ENCODE data around the gene RNASEH2C.
"Not testable (repeated sequence)": the region's sequence is repeated elsewhere in the genome, so short reads cannot be mapped to it uniquely, and the experiment has no call there.

RNASEH2C gene

GRCh38 chr11:65720211-65720934 is at the start of gene RNASEH2C:
TSS of gene RNASEH2C (minus strand) at chr11:65720798. CDS start at chr11:65720758, 40 bp downstream.
- peak; percentile 66 to 82 (median 67) for DNase-seq (ENCODE audit: low read depth in 2 of 3, low spot score in 1 of 3)

DNA sequence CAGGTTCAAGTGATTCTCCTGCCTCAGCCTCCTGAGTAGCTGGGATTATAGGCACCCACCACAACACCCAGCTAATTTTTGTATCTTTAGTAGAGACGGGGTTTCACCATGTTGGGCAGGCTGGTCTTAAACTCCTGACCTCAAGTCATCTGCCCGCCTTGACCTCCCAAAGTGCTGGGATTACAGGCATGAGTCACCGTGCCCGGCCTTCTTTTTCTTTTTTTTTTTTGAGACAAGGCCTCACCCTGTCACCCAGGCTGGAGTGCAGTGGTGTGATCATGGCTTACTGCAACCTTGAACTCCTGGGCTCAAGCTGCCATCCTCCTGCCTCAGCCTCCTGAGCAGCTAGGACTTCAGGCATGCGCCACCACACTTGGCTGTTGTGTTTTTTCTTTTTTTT is 47.2 kb upstream of the RNASEH2C start:
- not testable (repeated sequence) for DNase-seq (ENCODE audit: low read depth in 2 of 3, low spot score in 1 of 3)

GRCh38 chr11:65767406-65767805 is 46.8 kb upstream of the RNASEH2C start:
- DNase-seq (ENCODE audit: low read depth in 2 of 3, low spot score in 1 of 3): no peak

- no peak for DNase-seq (ENCODE audit: low read depth in 2 of 3, low spot score in 1 of 3)
Observed at GRCh38 chr11:65766535-65766934, 45.9 kb upstream of the RNASEH2C start.

- DNase-seq (ENCODE audit: low read depth in 2 of 3, low spot score in 1 of 3): no peak
Observed at GRCh38 chr11:65764434-65764833, 43.8 kb upstream of the RNASEH2C start.

- not testable (repeated sequence) for DNase-seq (ENCODE audit: low read depth in 2 of 3, low spot score in 1 of 3)
Observed at GRCh38 chr11:65762816-65763215, 42.2 kb upstream of the RNASEH2C start.

- not testable (repeated sequence) for DNase-seq (ENCODE audit: low read depth in 2 of 3, low spot score in 1 of 3)
Observed at GRCh38 chr11:65762169-65762568, 41.6 kb upstream of the RNASEH2C start.

GRCh38 chr11:65745049-65745448 is 24.5 kb upstream of the RNASEH2C start:
- no peak for DNase-seq (ENCODE audit: low read depth in 2 of 3, low spot score in 1 of 3)

DNA sequence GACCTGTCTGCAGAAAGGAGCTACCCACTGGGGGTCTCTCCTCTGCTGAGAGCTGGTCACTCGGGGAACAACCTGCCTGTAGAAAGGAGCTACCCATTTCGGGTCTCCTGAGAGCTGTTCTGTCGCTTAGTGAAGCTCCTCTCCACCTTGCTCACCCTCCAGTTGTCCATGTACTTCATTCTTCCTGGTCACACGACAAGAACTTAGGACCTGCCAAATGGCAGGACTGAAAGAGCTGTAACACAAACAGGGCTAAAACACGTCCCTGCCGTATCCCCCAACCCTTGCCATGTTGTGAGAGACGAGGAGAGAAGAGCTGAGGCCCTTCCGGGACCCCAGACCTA is 24.1 kb upstream of the RNASEH2C start:
- DNase-seq (ENCODE audit: low read depth in 2 of 3, low spot score in 1 of 3): no peak

DNA sequence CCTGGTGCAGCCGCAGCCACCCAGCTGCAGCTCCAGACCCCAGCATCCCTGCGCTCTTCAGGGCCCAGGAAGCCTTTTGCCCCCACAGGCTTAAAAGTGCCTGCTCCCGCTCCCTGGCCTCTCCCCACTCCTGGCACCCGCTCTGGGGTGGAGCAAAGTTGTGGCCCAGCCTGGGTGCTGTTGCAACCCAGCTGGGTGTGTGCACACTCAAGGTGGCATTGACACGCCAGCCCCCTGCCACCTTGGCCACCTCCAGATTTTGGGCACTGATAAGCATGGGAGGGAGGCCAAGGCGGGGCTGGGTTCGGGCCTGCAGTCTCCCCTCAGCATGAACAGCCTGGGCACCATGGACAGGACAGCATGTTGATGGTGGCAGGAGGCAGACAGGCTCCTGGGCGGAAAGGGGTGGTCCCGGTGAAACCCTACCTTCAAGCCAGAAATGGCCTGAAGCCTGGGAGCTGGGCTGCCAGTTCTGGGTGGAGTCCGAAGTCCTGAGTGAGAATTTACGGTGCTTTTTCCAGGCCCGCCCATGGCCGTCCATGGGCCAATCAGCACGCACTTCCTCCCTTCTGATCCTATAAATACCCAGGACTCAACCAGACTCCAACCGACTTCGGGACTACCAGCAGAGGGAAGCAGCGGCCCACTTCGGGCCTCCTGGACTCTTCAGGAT is 23.6 kb upstream of the RNASEH2C start:
- DNase-seq (ENCODE audit: low read depth in 2 of 3, low spot score in 1 of 3): peak in 1 of 3 donors; percentile 3

DNA sequence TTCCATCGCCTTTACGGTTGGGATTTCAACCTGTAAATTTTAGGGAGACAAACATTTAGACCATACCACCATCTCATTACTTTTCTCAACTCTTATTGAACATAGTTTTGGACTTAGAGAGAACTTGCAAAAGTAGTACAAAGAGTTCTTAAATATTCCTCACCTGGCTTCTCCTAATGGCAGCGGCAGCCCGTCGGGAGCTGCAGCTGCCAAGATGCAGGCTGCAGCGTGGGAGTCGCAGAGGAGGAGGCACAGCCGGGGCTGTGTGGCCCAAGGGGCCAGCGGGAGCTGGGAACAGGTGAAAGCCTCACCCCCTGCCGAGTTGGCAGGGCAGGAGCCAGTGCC is 23.1 kb upstream of the RNASEH2C start:
- no peak for DNase-seq (ENCODE audit: low read depth in 2 of 3, low spot score in 1 of 3)

- no peak for DNase-seq (ENCODE audit: low read depth in 2 of 3, low spot score in 1 of 3)
Observed at GRCh38 chr11:65742353-65742752, 21.8 kb upstream of the RNASEH2C start.

- DNase-seq (ENCODE audit: low read depth in 2 of 3, low spot score in 1 of 3): no peak
Observed at GRCh38 chr11:65741185-65741584, 20.6 kb upstream of the RNASEH2C start.

DNA sequence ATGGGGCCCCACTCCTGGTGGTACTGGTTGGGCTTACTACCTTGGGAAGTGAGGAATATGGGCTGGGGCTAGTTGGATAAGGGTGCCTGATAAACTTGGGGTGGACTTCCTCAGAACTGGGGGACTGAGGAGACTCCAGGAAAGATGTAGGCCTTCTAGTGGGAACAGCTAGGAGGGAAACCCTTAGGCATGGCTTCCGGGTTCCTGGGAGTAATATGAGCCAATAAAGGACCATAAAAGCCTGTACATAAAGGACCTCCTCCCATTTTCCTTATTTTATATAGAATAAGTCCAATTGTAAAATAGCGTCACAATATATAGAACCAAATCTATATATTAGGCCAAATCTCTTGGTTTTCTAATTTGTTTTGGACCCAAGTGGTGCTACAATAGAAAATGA is 18.4 kb upstream of the RNASEH2C start:
- no peak for DNase-seq (ENCODE audit: low read depth in 2 of 3, low spot score in 1 of 3)

DNA sequence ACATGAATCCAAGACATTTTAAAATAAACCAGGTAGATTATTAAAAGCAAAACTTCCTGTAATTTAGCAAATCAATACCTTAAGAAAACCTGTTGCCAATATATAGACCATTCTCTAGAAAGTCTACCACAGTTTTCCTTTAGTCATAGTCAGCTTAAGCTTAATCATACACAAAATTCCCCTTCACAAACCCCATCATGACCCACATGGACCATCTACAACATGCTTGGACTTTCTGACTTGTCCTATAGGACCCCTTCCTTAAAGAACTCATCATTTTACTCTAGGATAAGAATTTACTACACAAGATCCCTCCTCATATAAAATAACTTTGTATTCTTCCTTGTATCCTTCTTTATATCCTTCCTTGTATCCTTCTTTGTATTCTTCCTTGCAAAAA is 16.2 kb upstream of the RNASEH2C start:
- no peak for DNase-seq (ENCODE audit: low read depth in 2 of 3, low spot score in 1 of 3)

DNA sequence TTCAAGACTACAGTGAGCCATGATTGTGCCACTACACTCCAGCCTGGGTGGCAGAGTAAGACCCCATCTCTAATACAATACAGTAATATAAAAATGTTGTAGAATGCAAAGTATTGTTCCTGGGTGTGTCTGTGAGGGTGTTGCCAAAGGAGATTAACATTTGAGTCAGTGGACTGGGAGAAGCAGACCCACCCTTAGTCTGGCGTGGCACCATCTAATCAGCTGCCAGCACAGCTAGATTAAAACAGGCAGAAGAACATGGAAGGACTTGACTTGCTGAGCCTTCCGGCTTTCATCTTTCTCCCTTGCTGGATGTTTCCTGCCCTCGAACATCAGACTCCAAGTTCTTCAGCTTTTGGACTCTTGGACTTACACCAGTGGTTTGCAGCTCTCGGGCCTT is 14.5 kb upstream of the RNASEH2C start:
- DNase-seq (ENCODE audit: low read depth in 2 of 3, low spot score in 1 of 3): not testable (repeated sequence)

- no peak for DNase-seq (ENCODE audit: low read depth in 2 of 3, low spot score in 1 of 3)
Observed at GRCh38 chr11:65730461-65730860, 9.9 kb upstream of the RNASEH2C start.

GRCh38 chr11:65727865-65728264 is 7.3 kb upstream of the RNASEH2C start:
- DNase-seq (ENCODE audit: low read depth in 2 of 3, low spot score in 1 of 3): no peak

DNA sequence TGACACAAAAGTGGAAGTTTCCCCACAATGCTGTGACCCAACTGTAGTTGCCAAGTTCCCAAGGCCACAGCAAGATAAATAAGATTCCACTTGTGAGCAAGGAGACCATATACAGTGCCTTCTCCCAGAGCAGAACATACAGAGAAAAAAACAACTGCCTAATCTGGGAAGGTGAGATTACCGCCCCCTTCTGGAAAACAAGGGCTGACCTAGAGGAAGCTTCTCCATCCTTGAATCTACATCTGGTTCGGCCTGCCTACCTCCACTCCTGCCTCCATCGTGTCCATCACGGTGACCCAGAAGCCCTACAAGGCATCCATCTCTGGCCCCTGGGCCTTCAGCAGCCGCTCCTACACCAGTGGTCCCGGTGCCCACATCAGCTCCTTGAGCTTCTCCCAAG is 6.1 kb upstream of the RNASEH2C start:
- DNase-seq (ENCODE audit: low read depth in 2 of 3, low spot score in 1 of 3): no peak

- no peak for DNase-seq (ENCODE audit: low read depth in 2 of 3, low spot score in 1 of 3)
Observed at GRCh38 chr11:65722261-65722660, 1.7 kb upstream of the RNASEH2C start.

GRCh38 chr11:65719871-65720210 is 757 bp downstream of the RNASEH2C start:
- DNase-seq (ENCODE audit: low read depth in 2 of 3, low spot score in 1 of 3): peak in 1 of 3 donors; percentile 19

- no peak for DNase-seq (ENCODE audit: low read depth in 2 of 3, low spot score in 1 of 3)
Observed at GRCh38 chr11:65718964-65719492, 1.6 kb downstream of the RNASEH2C start.

DNA sequence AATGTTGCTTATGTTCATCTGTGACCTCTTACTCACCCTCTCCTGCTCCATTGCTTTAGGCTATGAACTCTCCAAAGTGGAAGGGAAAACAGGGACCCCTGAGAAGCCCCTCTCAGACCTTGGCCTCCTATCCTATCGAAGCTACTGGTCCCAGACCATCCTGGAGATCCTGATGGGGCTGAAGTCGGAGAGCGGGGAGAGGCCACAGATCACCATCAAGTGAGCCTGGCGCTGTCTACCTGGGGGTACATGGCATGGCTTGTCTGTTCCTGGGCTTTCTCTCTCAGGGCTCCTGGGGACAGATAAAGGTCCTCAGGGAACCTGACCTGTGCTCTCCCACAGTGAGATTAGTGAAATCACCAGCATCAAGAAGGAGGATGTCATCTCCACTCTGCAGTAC is 2.1 kb downstream of the RNASEH2C start:
- no peak for DNase-seq (ENCODE audit: low read depth in 2 of 3, low spot score in 1 of 3)
